H9 (cell line): ENCODE measurements around the gene BSN. TPM values are rescaled to one million over a fixed set of nuclear protein-coding genes. Genes with fewer than 3 reads are reported as not detected.
A peak's percentile ranks its signal among the peaks of the same experiment; 100 is the strongest.

ENCODE experiments used
- DNase-seq: peaks from one replicate; pipeline ENCODE4 v3.0.0-alpha.2; 2017
- H2AFZ ChIP-seq: one replicate; pipeline ENCODE4 v1.6.1; 2013; ENCODE audit warnings: mild to moderate bottlenecking, low read length, control low read depth, moderate library complexity
- H2AK5ac ChIP-seq: 2 replicates; pipeline ENCODE4 v1.6.1; 2013; ENCODE audit warnings: low read length, control low read depth, mixed read lengths; ENCODE audit not compliant: insufficient read length
- H2BK120ac ChIP-seq: one replicate; pipeline ENCODE4 v1.6.1; 2013; ENCODE audit warnings: low read depth, mild to moderate bottlenecking, low read length, control low read depth, inconsistent platforms; ENCODE audit not compliant: poor library complexity, severe bottlenecking
- H2BK12ac ChIP-seq: 2 replicates; pipeline ENCODE4 v1.6.1; 2013; ENCODE audit warnings: low read length, control low read depth, mixed read lengths, low read depth; ENCODE audit not compliant: insufficient read length
- H2BK15ac ChIP-seq: 2 replicates; pipeline ENCODE4 v1.6.1; 2013; ENCODE audit warnings: low read depth, low read length, control low read depth
- H2BK20ac ChIP-seq: one replicate; pipeline ENCODE4 v1.6.1; 2013; ENCODE audit warnings: low read depth, mild to moderate bottlenecking, low read length, control low read depth, inconsistent platforms; ENCODE audit not compliant: poor library complexity, severe bottlenecking
- H2BK5ac ChIP-seq: 2 replicates; pipeline ENCODE4 v1.6.1; 2013; ENCODE audit warnings: low read length, control low read depth, mixed read lengths; ENCODE audit not compliant: insufficient read length
- H3K14ac ChIP-seq: 2 replicates; pipeline ENCODE4 v1.6.1; 2013; ENCODE audit warnings: low read length, control low read depth; ENCODE audit not compliant: insufficient read depth
- H3K18ac ChIP-seq: 2 replicates; pipeline ENCODE4 v1.6.1; 2013; ENCODE audit warnings: low read depth, mild to moderate bottlenecking, mixed read lengths, low read length, control low read depth; ENCODE audit not compliant: insufficient read length
- H3K23ac ChIP-seq: 2 replicates; pipeline ENCODE4 v1.6.1; 2013; ENCODE audit warnings: low read length, control low read depth, mixed read lengths, low read depth; ENCODE audit not compliant: insufficient read length
- H3K23me2 ChIP-seq: 2 replicates; pipeline ENCODE4 v1.6.1; 2013; ENCODE audit warnings: low read depth, mild to moderate bottlenecking, mixed read lengths, low read length, control low read depth; ENCODE audit not compliant: insufficient read length, poor library complexity, severe bottlenecking
- H3K27ac ChIP-seq: 2 replicates; pipeline ENCODE4 v1.5.1; 2013; ENCODE audit warnings: low read length, control low read depth, mixed read lengths, low read depth; ENCODE audit not compliant: insufficient read length
- H3K27me3 ChIP-seq: 2 replicates; pipeline ENCODE4 v1.6.1; 2013; ENCODE audit warnings: low read length, control low read depth, inconsistent platforms; ENCODE audit not compliant: insufficient read depth
- H3K4ac ChIP-seq: 2 replicates; pipeline ENCODE4 v1.6.1; 2013; ENCODE audit warnings: low read depth, mild to moderate bottlenecking, control low read depth, inconsistent platforms, low read length, moderate library complexity
- H3K4me1 ChIP-seq: 2 replicates; pipeline ENCODE4 v1.6.1; 2013; ENCODE audit warnings: low read length, control low read depth, inconsistent platforms; ENCODE audit not compliant: insufficient read depth
- H3K4me2 ChIP-seq: 2 replicates; pipeline ENCODE4 v1.6.1; 2013; ENCODE audit warnings: low read length, control low read depth, mixed read lengths; ENCODE audit not compliant: insufficient read length, insufficient read depth
- H3K56ac ChIP-seq: 2 replicates; pipeline ENCODE4 v1.6.1; 2013; ENCODE audit warnings: low read depth, mild to moderate bottlenecking, mixed read lengths, low read length, control low read depth; ENCODE audit not compliant: insufficient read length
- H3K79me1 ChIP-seq: 2 replicates; pipeline ENCODE4 v1.6.1; 2013; ENCODE audit warnings: low read depth, mild to moderate bottlenecking, moderate library complexity, low read length, control low read depth, inconsistent platforms; ENCODE audit not compliant: insufficient read depth, poor library complexity, severe bottlenecking
- H3K79me2 ChIP-seq: 2 replicates; pipeline ENCODE4 v1.6.1; 2013; ENCODE audit warnings: low read length, control low read depth, inconsistent platforms; ENCODE audit not compliant: insufficient read depth
- H3K9ac ChIP-seq: 2 replicates; pipeline ENCODE4 v1.6.1; 2013; ENCODE audit warnings: low read length, control low read depth, mixed read lengths; ENCODE audit not compliant: insufficient read length; ENCODE audit errors: extremely low read depth
- H3K9me3 ChIP-seq: one replicate; pipeline ENCODE4 v1.6.1; 2013; ENCODE audit warnings: low read depth, low read length, inconsistent platforms; ENCODE audit not compliant: control insufficient read depth
- H3T11ph ChIP-seq: one replicate; pipeline ENCODE4 v1.6.1; 2013; ENCODE audit warnings: mild to moderate bottlenecking, low read length, control low read depth, inconsistent platforms
- H4K20me1 ChIP-seq: one replicate; pipeline ENCODE4 v1.6.1; 2013; ENCODE audit not compliant: control insufficient read depth, insufficient read length, insufficient read depth
- H4K5ac ChIP-seq: 2 replicates; pipeline ENCODE4 v1.6.1; 2013; ENCODE audit warnings: low read depth, mild to moderate bottlenecking, mixed read lengths, low read length, control low read depth; ENCODE audit not compliant: insufficient read length
- H4K8ac ChIP-seq: replicated peaks from 2 replicates; pipeline ENCODE4 v1.6.1; 2013; ENCODE audit warnings: low read length, control low read depth, mixed read lengths, low read depth; ENCODE audit not compliant: insufficient read length
- H4K91ac ChIP-seq: 2 replicates; pipeline ENCODE4 v1.6.1; 2013; ENCODE audit warnings: low read depth, mild to moderate bottlenecking, moderate library complexity, mixed read lengths, low read length, control low read depth; ENCODE audit not compliant: insufficient read length
- H3K27ac Mint-ChIP-seq, 3 experiments: 2 replicates in 2 of 3; 3 replicates in 1 of 3; pipeline ENCODE4 v1.8.0; 2020 to 2021; ENCODE audit warnings: mixed read lengths in 3 of 3, mild to moderate bottlenecking in 1 of 3, moderate library complexity in 1 of 3
- H3K27me3 Mint-ChIP-seq: 2 replicates; pipeline ENCODE4 v1.8.0; 2021; ENCODE audit warnings: low read depth, mild to moderate bottlenecking, moderate library complexity, mixed read lengths
- H3K36me3 Mint-ChIP-seq, 3 experiments: 2 replicates in 2 of 3; 3 replicates in 1 of 3; pipeline ENCODE4 v1.8.0; 2020 to 2021; ENCODE audit warnings: low read depth in 3 of 3, mixed read lengths in 3 of 3; ENCODE audit not compliant: insufficient read depth in 1 of 3
- H3K4me1 Mint-ChIP-seq, 2 experiments: 2 replicates each; pipeline ENCODE4 v1.8.0; 2020; ENCODE audit warnings: mixed read lengths in 2 of 2
- H3K4me3 Mint-ChIP-seq, 2 experiments: 2 replicates in 1 of 2; 3 replicates in 1 of 2; pipeline ENCODE4 v1.8.0; 2020 to 2021; ENCODE audit warnings: mild to moderate bottlenecking in 2 of 2, mixed read lengths in 2 of 2, moderate library complexity in 1 of 2
- H3K9me3 Mint-ChIP-seq, 2 experiments: 2 replicates in 1 of 2; 3 replicates in 1 of 2; pipeline ENCODE4 v1.8.0; 2020; ENCODE audit warnings: mild to moderate bottlenecking in 2 of 2, mixed read lengths in 2 of 2, moderate library complexity in 1 of 2
- WGBS: extraction: QIAGEN DNeasy Blood & Tissue Kit; methylation state at CpG from one replicate; pipeline ENCODE4 v1.1.7; 2013; ENCODE audit warnings: missing lambda C conversion rate, low lambda C conversion rate, mixed read lengths; ENCODE audit not compliant: insufficient read length; ENCODE audit errors: extremely low coverage; 5-methylcytosine and 5-hydroxymethylcytosine counted together
- total RNA-seq: library from RNA; stranded (reverse); gene quantifications from 2 replicates; pipeline ENCODE4 v1.2.1, GENCODE V29; 2021
- TF ChIP-seq, protein P1 (sequence below): fragments of 200-600 bp; sonication (generic); conservative IDR thresholded peaks from 3 replicates; pipeline ENCODE4 v1.8.0; 2021; ENCODE audit warnings: antibody characterized with exemption, mild to moderate bottlenecking

Gene BSN
- total RNA-seq, 1 experiment from 2014 or later: 2.4 TPM

DNA sequence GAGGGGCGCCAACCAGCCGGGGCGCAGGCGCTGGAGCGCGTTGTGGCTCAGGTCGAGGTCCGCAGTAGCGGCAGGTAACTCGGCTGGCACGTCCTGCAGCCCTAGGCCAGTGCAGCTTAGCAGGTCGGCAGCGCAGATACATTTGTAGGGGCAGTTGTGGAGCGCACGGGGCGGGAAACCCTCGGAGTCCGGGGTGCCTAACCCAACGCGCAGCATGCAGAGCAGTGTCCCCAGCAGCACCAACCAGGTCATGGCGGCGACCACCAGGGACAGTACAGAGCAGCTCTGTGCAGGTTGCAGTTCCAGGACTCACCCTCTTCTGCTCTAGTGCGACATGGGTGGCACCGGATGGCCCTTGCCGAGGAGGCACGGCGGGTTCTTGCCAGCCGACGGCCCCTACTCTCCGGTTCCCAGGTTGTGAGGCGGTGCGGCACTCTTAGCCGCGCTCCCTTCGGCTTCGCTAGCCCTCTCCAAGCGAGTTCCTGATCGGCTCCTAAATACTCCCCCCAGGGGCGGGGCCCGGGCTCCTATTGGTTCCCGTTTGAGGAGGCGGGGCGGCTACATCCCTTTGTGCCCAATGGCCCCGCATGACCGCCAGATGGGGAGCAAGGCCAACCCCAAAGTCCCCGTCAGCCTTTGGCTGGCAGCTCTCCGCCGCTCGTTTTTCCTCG is 165.1 kb downstream of the BSN start, which contains the start of gene AMIGO3:
Gene AMIGO3, minus strand, starts transcription at position 471 of the 671 bp plus-strand sequence. Its CDS starts 219 bp downstream, at position 252.
- Histone ChIP-seq H3K4me2 (peak within 1 kb of the TSS; percentile 44), H3K23ac (no peak within 1 kb of the TSS), H3T11ph (no peak within 1 kb of the TSS), H3K18ac (peak within 1 kb of the TSS; percentile 42), H2BK120ac (no peak within 1 kb of the TSS), H3K9ac (peak within 1 kb of the TSS; percentile 23), H2AFZ (no peak within 1 kb of the TSS), H4K8ac (no peak within 1 kb of the TSS), H4K91ac (no peak within 1 kb of the TSS), H2BK15ac (no peak within 1 kb of the TSS), H4K20me1 (no peaks in the 10 kb centered on the region), H3K9me3 (no peaks in the 10 kb centered on the region), H3K27me3 (no peaks in the 10 kb centered on the region), H3K23me2 (peaks cover 22% of the 10 kb centered on the region), H3K4me1 (no peaks in the 10 kb centered on the region), H2AK5ac (no peak within 1 kb of the TSS), H3K79me1 (peaks cover 2% of the 10 kb centered on the region), H3K4ac (no peak within 1 kb of the TSS), H4K5ac (no peak within 1 kb of the TSS), H3K27ac (no peak within 1 kb of the TSS), H3K14ac (peak within 1 kb of the TSS; percentile 47), H2BK20ac (no peak within 1 kb of the TSS), H3K56ac (no peak within 1 kb of the TSS), H2BK5ac (no peak within 1 kb of the TSS), H3K79me2 (no peaks in the 10 kb centered on the region), H2BK12ac (no peak within 1 kb of the TSS)
- peak; percentile 96 for DNase-seq
- Mint-ChIP-seq H3K36me3 (peaks cover 0 to 38% (median 34%) of the 10 kb centered on the region in 3 experiments; a peak in 6 of 7 replicates), H3K4me1 (peaks cover 15 to 17% of the 10 kb centered on the region in 2 experiments), H3K9me3 (no peaks in the 10 kb centered on the region), H3K27ac (peak within 1 kb of the TSS; percentile 14 to 95 (median 18); a peak in 5 of 7 replicates), H3K27me3 (peaks cover 4% of the 10 kb centered on the region), H3K4me3 (peak within 1 kb of the TSS; percentile 79 to 87)
- TF ChIP-seq, protein P1, sequence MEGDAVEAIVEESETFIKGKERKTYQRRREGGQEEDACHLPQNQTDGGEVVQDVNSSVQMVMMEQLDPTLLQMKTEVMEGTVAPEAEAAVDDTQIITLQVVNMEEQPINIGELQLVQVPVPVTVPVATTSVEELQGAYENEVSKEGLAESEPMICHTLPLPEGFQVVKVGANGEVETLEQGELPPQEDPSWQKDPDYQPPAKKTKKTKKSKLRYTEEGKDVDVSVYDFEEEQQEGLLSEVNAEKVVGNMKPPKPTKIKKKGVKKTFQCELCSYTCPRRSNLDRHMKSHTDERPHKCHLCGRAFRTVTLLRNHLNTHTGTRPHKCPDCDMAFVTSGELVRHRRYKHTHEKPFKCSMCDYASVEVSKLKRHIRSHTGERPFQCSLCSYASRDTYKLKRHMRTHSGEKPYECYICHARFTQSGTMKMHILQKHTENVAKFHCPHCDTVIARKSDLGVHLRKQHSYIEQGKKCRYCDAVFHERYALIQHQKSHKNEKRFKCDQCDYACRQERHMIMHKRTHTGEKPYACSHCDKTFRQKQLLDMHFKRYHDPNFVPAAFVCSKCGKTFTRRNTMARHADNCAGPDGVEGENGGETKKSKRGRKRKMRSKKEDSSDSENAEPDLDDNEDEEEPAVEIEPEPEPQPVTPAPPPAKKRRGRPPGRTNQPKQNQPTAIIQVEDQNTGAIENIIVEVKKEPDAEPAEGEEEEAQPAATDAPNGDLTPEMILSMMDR: peak; percentile 68
- WGBS: no CpG with 5 or more reads among the region's 50 CpGs

Other genes starting within 250 kb of the BSN start
- gene USP4, start 214.4 kb upstream of the BSN start, total RNA-seq: 33.5 and 36.1 TPM in 2 replicates
- gene GPX1, start 196.1 kb upstream of the BSN start, total RNA-seq: 253 and 265 TPM in 2 replicates
- gene RHOA, start 142.5 kb upstream of the BSN start, total RNA-seq: 403 and 409 TPM in 2 replicates
- 11.2 and 12.2 TPM in 2 replicates for gene TCTA, start 142.1 kb upstream of the BSN start, total RNA-seq
- gene AMT, start 132.0 kb upstream of the BSN start, total RNA-seq: 38.8 and 41.2 TPM in 2 replicates
- 7.8 and 10.0 TPM in 2 replicates for gene NICN1, start 125.2 kb upstream of the BSN start, total RNA-seq
- 93.0 and 94.0 TPM in 2 replicates for gene DAG1, start 84.2 kb upstream of the BSN start, total RNA-seq
- 215 and 220 TPM in 2 replicates for gene APEH, start 119.9 kb downstream of the BSN start, total RNA-seq
- gene MST1, start 135.0 kb downstream of the BSN start, total RNA-seq: 8.9 and 9.3 TPM in 2 replicates
- 39.9 and 40.6 TPM in 2 replicates for gene RNF123, start 135.1 kb downstream of the BSN start, total RNA-seq
- 3.0 and 3.8 TPM in 2 replicates for gene AMIGO3, start 165.2 kb downstream of the BSN start, total RNA-seq
- gene GMPPB, start 169.5 kb downstream of the BSN start, total RNA-seq: 29.1 and 31.1 TPM in 2 replicates
- 42.0 and 42.2 TPM in 2 replicates for gene IP6K1, start 232.1 kb downstream of the BSN start, total RNA-seq
- gene CDHR4, start 245.4 kb downstream of the BSN start, total RNA-seq: not detected in 2 replicates
- 1.2 and 1.4 TPM in 2 replicates for gene INKA1, start 248.8 kb downstream of the BSN start, total RNA-seq